ENCODE measurements around the gene HAT1. TPM values are rescaled to one million over a fixed set of nuclear protein-coding genes. Genes with fewer than 3 reads are reported as not detected.

Gene HAT1
- total RNA-seq, 1 donor from 2014 or later, result 28.3 TPM

GRCh38 chr2:172000696-172001361, 78.6 kb downstream of the HAT1 start:
- no peak for DNase-seq (ENCODE audit: low spot score in 2 of 2)
- Histone ChIP-seq H3K27me3 (no peaks in the 10 kb centered on the region), H3K9me3 (no peaks in the 10 kb centered on the region), H3K36me3 (no peaks in the 10 kb centered on the region), H3K27ac (no peak overlapping the region), H3K4me3 (peak overlapping the region; percentile 62 to 78), H3K4me1 (no peaks in the 10 kb centered on the region)
- intact Hi-C loops (cut with DNase I), result no loop called here
- TF ChIP-seq CTCF (IDR thresholded peaks at IDR 0.05), result no peak

- intact Hi-C loops (cut with DNase I), result no loop called here
- TF ChIP-seq CTCF (IDR thresholded peaks at IDR 0.05), result no peak
- Histone ChIP-seq H3K4me3 (no peak overlapping the region), H3K27me3 (no peaks in the 10 kb centered on the region), H3K9me3 (no peaks in the 10 kb centered on the region), H3K4me1 (no peaks in the 10 kb centered on the region), H3K36me3 (no peaks in the 10 kb centered on the region), H3K27ac (no peak overlapping the region)
- DNase-seq (ENCODE audit: low spot score in 2 of 2), result no peak
These were observed 85.1 kb downstream of the HAT1 start for GRCh38 chr2:172007372-172007771.

- no peak for TF ChIP-seq CTCF (IDR thresholded peaks at IDR 0.05)
- Histone ChIP-seq H3K27me3 (no peaks in the 10 kb centered on the region), H3K4me1 (no peaks in the 10 kb centered on the region), H3K4me3 (no peak overlapping the region), H3K27ac (no peak overlapping the region), H3K36me3 (no peaks in the 10 kb centered on the region), H3K9me3 (no peaks in the 10 kb centered on the region)
- intact Hi-C loops (cut with DNase I), result no loop called here
- no peak for DNase-seq (ENCODE audit: low spot score in 2 of 2)
These were observed 87.6 kb downstream of the HAT1 start for GRCh38 chr2:172009823-172010222.

GRCh38 chr2:172011812-172012575, 89.7 kb downstream of the HAT1 start:
- Histone ChIP-seq H3K4me1 (no peaks in the 10 kb centered on the region), H3K4me3 (no peak overlapping the region), H3K27me3 (no peaks in the 10 kb centered on the region), H3K36me3 (no peaks in the 10 kb centered on the region), H3K9me3 (no peaks in the 10 kb centered on the region), H3K27ac (no peak overlapping the region)
- intact Hi-C loops (cut with DNase I), result no loop called here
- no peak for DNase-seq (ENCODE audit: low spot score in 2 of 2)
- no peak for TF ChIP-seq CTCF (IDR thresholded peaks at IDR 0.05)

GRCh38 chr2:172012677-172013391, 90.6 kb downstream of the HAT1 start:
- Histone ChIP-seq H3K36me3 (no peaks in the 10 kb centered on the region), H3K4me1 (no peaks in the 10 kb centered on the region), H3K9me3 (no peaks in the 10 kb centered on the region), H3K27me3 (no peaks in the 10 kb centered on the region), H3K27ac (no peak overlapping the region), H3K4me3 (no peak overlapping the region)
- intact Hi-C loops (cut with DNase I), result no loop called here
- no peak for TF ChIP-seq CTCF (IDR thresholded peaks at IDR 0.05)
- no peak for DNase-seq (ENCODE audit: low spot score in 2 of 2)
